Neuron (in vitro differentiated cells): ENCODE data around the gene ITGBL1.

Experiments
- H2AFZ ChIP-seq: one replicate; pipeline ENCODE4 v1.6.1; 2013; ENCODE audit warnings: low read depth, mild to moderate bottlenecking, inconsistent platforms, low read length, moderate library complexity
- H3K27me3 ChIP-seq: one replicate; pipeline ENCODE4 v1.6.1; 2013; ENCODE audit warnings: low read length; ENCODE audit not compliant: insufficient read depth
- H3K36me3 ChIP-seq: one replicate; pipeline ENCODE4 v1.6.1; 2013; ENCODE audit warnings: low read length; ENCODE audit not compliant: insufficient read depth
- H3K4me1 ChIP-seq: one replicate; pipeline ENCODE4 v1.6.1; 2013; ENCODE audit warnings: low read length; ENCODE audit not compliant: insufficient read depth
- H3K4me3 ChIP-seq: 2 replicates; pipeline ENCODE4 v1.5.1; 2013; ENCODE audit warnings: mild to moderate bottlenecking, low read length, moderate library complexity
- H3K9me3 ChIP-seq: one replicate; pipeline ENCODE4 v1.6.1; 2013; ENCODE audit warnings: low read length

Gene ITGBL1

DNA sequence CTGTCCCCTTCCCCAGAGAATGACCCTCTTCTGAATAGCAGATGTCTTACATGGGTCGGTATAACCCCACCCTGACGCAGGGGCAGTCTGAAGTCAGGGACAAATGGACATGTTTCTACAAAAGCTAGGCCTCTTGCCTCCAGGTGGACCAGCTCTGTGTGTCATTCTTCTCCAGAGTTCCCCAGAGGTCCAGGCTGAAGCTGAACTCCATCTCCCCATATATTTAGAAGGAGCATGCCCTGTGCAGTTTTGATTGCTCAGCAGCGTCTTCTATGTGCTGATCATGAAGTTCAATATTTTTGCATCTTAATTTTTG is 27.4 kb upstream of the ITGBL1 start:
- Histone ChIP-seq H3K9me3 (no peaks in the 10 kb centered on the region), H3K4me1 (no peaks in the 10 kb centered on the region), H3K27me3 (no peaks in the 10 kb centered on the region)

DNA sequence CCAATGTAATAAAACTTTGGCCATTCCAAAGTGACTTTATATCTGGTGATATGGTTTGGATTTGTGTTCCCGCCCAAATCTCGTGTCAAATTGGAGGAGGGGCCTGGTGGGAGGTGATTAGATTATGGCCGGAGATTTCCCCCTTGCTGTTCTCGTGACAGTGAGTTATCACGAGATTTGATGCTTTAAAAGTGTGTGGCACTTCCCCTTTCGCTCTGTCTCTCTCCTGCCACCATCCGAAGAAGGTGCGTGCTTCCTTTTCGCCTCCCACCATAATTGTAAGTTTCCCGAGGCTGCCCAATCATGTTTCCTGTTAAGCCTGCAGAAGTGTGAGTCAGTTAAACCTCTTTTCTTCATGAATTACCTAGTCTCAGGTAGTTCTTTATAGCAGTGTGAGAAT is 26.9 kb upstream of the ITGBL1 start:
- no peaks in the 10 kb centered on the region for H3K36me3 ChIP-seq
- H3K4me1 ChIP-seq, result no peaks in the 10 kb centered on the region
- H3K27me3 ChIP-seq, result no peaks in the 10 kb centered on the region
- H2AFZ ChIP-seq, result no peak overlapping the region
- H3K4me3 ChIP-seq, result no peak overlapping the region
- no peaks in the 10 kb centered on the region for H3K9me3 ChIP-seq

More for the DNA sequence above, 27.4 kb upstream of the ITGBL1 start:
- Histone ChIP-seq H2AFZ (no peak overlapping the region), H3K36me3 (no peaks in the 10 kb centered on the region), H3K4me3 (no peak overlapping the region)

DNA sequence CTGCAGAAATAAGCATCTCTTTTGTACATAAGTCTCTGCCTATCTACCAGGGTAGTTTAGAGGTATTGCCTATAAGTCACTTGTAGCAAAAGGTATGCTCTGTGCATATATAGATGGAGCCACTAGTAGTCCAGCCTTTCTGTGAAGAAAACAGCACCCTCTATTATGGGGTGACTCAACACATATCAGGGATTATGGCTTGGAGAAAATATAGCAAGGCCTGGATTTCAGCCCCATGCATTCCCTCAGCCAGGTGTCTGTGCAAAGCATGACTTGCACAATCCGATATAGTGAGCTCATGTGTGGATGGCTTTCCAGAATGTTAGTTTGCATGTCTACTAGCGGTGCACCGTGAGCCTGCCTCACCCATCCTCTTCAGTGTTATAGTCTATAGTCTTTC is 22.7 kb upstream of the ITGBL1 start:
- no peaks in the 10 kb centered on the region for H3K9me3 ChIP-seq
- no peak overlapping the region for H3K4me3 ChIP-seq
- H2AFZ ChIP-seq, result no peak overlapping the region
- no peaks in the 10 kb centered on the region for H3K4me1 ChIP-seq
- H3K36me3 ChIP-seq, result no peaks in the 10 kb centered on the region
- peaks cover 2% of the 10 kb centered on the region for H3K27me3 ChIP-seq

DNA sequence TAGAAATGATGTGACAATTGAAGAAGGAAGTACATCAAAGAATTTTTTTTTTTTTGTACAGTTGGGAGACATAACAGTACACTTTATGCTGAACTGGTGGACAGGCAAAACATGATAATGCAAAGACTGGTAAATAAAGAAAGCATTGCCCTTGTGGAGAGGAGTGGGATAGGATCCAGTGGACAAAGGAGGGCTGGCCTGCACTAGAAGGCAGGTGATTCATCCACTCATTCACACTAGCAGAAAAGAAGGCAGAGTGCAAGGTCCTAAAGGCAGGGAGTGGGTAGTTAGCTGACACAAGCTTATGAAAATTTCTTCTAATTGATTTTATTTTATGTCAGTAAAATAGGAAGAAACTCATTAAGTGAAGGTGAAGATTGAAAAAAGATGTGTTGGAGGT is 18.6 kb upstream of the ITGBL1 start:
- Histone ChIP-seq H3K4me1 (no peaks in the 10 kb centered on the region), H3K27me3 (peaks cover 2% of the 10 kb centered on the region), H2AFZ (no peak overlapping the region), H3K4me3 (no peak overlapping the region), H3K9me3 (no peaks in the 10 kb centered on the region), H3K36me3 (no peaks in the 10 kb centered on the region)

DNA sequence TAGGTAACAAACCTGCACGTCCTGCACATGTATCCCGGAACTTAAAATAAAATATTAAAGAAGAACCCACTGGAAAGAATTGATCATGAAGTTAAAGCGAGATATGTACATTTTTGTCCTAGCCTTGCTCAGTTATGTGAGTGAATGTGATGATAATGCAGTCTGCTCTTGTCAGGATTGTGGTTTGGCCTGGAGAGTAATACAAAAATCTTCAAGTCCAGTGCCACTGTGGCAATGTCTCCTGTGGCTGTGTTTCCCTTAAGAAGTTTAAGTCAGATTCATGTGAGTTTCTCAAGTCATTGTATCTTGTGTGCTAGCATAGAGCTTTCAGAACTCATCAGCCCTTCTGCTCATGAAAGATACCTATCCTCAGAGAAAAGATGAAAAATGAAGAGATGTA is 18.0 kb upstream of the ITGBL1 start:
- H3K27me3 ChIP-seq, result peaks cover 2% of the 10 kb centered on the region
- H2AFZ ChIP-seq, result no peak overlapping the region
- H3K9me3 ChIP-seq, result no peaks in the 10 kb centered on the region
- no peaks in the 10 kb centered on the region for H3K4me1 ChIP-seq
- no peaks in the 10 kb centered on the region for H3K36me3 ChIP-seq
- H3K4me3 ChIP-seq, result no peak overlapping the region

DNA sequence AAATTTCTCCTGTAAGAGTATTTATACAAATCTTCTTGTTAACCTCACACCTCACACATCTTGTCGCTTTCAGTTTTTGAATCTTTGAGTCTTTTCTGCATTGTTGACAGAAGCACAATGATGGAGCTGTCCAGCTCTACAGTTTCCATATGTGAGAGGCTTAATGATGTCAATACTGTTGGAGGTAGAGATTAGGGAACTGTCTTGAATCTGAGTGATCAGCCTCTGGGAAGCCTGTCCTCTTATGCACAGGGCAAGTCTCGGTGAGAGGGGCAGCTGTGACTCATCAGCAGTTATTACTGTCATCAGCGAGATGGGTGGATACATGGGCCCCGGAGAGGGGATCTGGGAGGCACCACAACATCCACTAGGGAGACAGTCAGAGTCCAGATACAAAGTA is 4.6 kb upstream of the ITGBL1 start:
- H2AFZ ChIP-seq, result no peak overlapping the region
- no peaks in the 10 kb centered on the region for H3K27me3 ChIP-seq
- no peaks in the 10 kb centered on the region for H3K9me3 ChIP-seq
- H3K4me3 ChIP-seq, result no peak overlapping the region
- no peaks in the 10 kb centered on the region for H3K36me3 ChIP-seq
- H3K4me1 ChIP-seq, result no peaks in the 10 kb centered on the region

DNA sequence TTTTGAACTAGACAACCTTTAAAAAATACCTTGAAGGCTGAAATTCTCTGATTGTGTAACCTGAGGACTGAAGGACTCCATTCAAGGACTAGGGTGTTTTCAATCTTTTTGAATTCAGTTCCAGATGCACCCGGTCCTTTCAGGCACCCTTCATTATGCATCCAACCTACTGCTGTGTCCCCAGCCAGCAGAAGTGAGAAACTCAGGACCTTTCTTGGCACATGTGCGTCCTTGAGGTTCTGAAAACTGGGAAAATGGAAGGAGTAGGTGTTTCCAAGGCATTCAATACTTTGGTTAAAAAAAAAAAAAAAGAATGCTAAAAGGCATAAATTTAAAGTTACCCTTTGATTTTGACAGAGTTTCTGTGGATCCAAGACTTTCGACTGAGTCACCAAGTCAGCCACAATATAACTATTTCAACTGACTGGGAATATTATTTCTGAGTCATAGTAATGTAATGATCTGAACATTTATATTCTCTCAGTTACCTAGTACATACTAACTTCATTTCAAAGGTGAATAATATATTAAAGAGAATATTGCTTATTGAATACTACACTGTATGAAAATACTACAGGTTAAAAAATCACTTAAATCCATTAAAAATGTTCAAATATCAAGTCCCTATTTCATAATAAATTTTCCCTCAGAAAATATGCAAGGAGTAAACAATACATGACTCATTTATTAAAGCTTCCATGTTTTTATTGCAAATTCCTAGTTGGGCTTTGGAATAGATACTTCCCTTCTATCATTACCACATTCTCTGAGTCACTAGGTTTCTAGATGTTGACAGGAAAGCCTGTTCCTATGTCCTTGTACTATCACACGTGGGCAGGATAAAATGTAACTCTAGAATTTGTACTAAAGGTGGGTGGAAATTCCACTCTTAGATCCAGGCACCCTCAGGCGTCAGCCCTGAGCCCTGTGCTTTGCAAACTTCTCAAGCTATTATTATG is 2.4 kb upstream of the ITGBL1 start:
- Histone ChIP-seq H3K9me3 (no peaks in the 10 kb centered on the region), H2AFZ (no peak overlapping the region), H3K36me3 (no peaks in the 10 kb centered on the region), H3K4me3 (no peak overlapping the region), H3K27me3 (no peaks in the 10 kb centered on the region), H3K4me1 (no peaks in the 10 kb centered on the region)

DNA sequence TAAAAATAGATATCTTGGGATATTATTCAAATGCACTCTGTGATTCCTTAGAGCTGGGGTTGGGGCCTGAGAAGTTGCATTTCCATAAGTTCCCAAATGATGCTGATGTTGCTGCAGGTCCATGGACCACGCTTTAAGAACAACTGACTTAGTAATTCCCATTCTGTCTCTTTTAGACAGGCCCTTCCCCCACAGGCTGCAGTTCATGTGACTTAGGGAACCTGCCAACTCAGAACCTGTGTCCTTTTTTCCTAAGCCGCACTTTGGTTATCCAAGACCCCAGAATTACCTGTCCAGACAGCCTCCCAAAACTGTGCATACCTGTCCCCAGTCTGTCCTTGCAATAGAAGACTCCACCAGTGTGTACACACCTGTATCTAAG is 1.7 kb upstream of the ITGBL1 start:
- Histone ChIP-seq H3K36me3 (no peaks in the 10 kb centered on the region), H2AFZ (no peak overlapping the region), H3K27me3 (no peaks in the 10 kb centered on the region), H3K9me3 (no peaks in the 10 kb centered on the region), H3K4me3 (no peak overlapping the region), H3K4me1 (no peaks in the 10 kb centered on the region)

DNA sequence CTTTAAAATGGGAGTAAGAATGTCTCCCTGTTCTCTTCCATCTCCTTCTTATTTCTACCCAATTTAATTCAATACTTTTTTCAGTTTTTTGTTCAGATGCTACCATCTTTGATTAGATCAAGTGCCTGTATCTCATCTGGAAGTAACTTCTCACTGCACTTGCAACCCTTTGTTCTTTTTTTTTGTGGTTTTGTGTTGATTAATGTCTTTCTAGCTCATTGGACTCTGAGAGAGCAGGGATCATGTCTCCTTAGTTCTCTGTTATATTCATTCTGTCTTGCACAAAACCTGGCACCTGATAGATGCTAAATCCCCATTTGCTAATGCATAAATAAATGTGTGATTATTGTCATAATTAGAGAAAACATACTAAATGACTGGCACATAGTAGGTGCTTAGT is 834 bp upstream of the ITGBL1 start:
- no peaks in the 10 kb centered on the region for H3K4me1 ChIP-seq
- no peaks in the 10 kb centered on the region for H3K9me3 ChIP-seq
- no peaks in the 10 kb centered on the region for H3K27me3 ChIP-seq
- H3K4me3 ChIP-seq, result no peak overlapping the region
- no peaks in the 10 kb centered on the region for H3K36me3 ChIP-seq
- no peak overlapping the region for H2AFZ ChIP-seq

DNA sequence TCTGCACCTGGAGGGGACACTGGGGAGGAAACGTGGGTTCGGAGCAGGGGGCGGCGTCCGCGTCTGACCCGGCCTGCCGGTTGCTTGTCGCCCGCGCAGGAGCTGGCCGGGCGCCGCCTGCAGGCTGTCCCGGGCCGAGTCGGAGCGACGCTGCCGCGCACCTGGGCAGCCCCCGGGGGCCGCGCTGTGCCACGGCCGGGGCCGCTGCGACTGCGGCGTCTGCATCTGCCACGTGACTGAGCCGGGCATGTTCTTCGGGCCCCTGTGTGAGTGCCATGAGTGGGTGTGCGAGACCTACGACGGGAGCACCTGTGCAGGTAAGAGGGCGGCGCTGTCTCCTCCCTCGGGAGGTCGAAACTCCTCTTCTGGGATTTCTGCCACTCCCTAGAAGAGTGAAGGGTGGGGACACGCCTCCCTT is 1.3 kb downstream of the ITGBL1 start:
- Histone ChIP-seq H3K9me3 (no peaks in the 10 kb centered on the region), H3K36me3 (no peaks in the 10 kb centered on the region), H2AFZ (no peak overlapping the region), H3K4me3 (no peak overlapping the region), H3K27me3 (no peaks in the 10 kb centered on the region), H3K4me1 (no peaks in the 10 kb centered on the region)

DNA sequence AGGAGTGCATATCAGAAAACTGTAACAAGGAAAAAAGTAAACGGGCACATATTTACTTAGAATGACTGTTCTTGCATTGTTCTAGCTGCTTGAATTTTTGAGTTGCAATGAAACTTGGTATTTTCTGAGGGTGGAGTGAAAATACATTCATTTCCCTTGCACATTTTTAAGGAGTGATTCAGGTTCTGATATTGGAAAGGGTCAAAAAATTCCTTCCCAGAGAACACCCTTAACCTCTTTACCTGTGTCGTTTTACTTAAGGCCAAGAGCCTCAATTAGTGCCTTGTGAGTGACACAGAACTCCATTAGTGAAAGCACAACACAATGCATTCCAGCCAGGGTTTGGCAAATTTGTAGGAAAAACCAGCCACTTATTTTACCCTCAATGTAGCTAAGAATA is 2.3 kb downstream of the ITGBL1 start:
- Histone ChIP-seq H3K4me3 (no peak overlapping the region), H3K4me1 (no peaks in the 10 kb centered on the region)

DNA sequence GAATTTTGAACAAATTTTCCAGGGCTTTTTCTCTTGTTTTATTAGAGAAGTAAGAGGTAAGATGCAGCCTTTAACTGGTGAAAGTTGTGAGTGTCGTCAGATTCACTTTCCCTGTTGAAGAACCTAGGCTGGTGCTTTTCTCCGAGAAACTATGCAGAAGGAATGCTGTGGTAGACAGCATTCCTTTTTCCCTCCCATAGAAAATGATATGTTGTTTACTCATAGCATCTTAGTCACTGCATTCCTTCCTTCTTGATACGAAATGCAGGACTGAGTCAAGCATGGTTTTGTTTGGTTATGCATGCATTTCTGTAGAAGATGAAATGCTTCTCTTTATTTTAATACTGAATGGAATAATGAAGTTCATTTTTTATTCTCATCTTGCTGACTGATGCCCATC is 3.4 kb downstream of the ITGBL1 start:
- Histone ChIP-seq H3K4me1 (no peaks in the 10 kb centered on the region), H2AFZ (no peak overlapping the region), H3K9me3 (no peaks in the 10 kb centered on the region), H3K4me3 (no peak overlapping the region), H3K27me3 (no peaks in the 10 kb centered on the region), H3K36me3 (no peaks in the 10 kb centered on the region)

More for the DNA sequence above, 2.3 kb downstream of the ITGBL1 start:
- Histone ChIP-seq H3K36me3 (no peaks in the 10 kb centered on the region), H3K27me3 (no peaks in the 10 kb centered on the region), H3K9me3 (no peaks in the 10 kb centered on the region), H2AFZ (no peak overlapping the region)

DNA sequence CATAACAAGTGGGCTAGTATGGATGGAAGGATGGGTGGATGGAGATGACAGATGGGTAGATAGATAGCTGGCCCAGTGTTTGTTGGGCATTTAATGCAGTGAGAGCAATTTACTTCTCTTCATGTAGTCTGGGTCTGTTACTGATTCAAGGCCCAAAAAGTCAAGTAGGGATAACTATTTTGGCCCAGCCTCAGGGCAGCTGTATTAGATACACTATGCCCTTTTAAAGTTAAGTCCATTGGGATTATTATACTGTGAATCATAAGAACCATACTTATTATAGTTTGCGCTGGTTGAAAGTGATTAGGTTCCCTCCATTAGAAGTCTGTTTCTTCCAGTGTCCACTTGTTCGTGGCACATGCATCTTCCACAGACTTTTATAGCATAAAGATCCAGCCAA is 4.7 kb downstream of the ITGBL1 start:
- Histone ChIP-seq H3K4me3 (no peak overlapping the region), H3K36me3 (no peaks in the 10 kb centered on the region), H3K27me3 (no peaks in the 10 kb centered on the region), H3K9me3 (no peaks in the 10 kb centered on the region), H2AFZ (no peak overlapping the region), H3K4me1 (no peaks in the 10 kb centered on the region)

DNA sequence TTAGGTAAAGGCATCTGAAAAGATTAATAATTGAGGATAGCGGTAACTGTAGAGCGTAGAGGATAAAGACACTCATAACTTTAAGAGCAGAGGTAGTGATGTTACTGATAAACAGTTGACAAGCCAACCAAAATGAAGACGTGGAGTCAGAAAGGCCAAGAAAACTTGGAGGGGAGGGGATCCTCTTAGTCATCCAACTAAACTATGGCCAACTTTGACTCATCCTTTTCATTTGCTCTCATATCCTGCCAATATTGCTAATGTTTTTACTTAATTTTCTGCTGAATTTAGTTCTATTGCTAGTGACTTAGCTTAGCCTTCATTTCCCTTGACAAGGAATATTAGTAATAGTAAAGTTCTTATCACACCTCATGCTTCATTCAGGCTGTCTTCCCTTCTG is 13.4 kb downstream of the ITGBL1 start:
- H3K36me3 ChIP-seq, result no peaks in the 10 kb centered on the region
- H3K4me3 ChIP-seq, result no peak overlapping the region
- no peaks in the 10 kb centered on the region for H3K4me1 ChIP-seq
- no peaks in the 10 kb centered on the region for H3K9me3 ChIP-seq
- H3K27me3 ChIP-seq, result no peaks in the 10 kb centered on the region
- H2AFZ ChIP-seq, result no peak overlapping the region
